Transverse colon (tissue), 3 donors: ENCODE results near the gene TNRC18.

Source experiments
- EP300 ChIP-seq: sonication (generic); formaldehyde crosslinking; IDR thresholded peaks from one replicate; pipeline ENCODE4 v1.6.1; 2017; ENCODE audit warnings: antibody characterized with exemption, low read depth
- TF ChIP-seq, protein P1 (sequence below), 5 experiments: fragments of 200-600 bp in 3 of 5; fragments of 450-650 bp in 2 of 5; sonication (generic) in 3 of 5; IDR thresholded peaks; 1 replicate in 2 of 5; 2 replicates in 3 of 5; pipeline ENCODE4 v1.5.1; 2016 to 2017; ENCODE audit warnings: antibody characterized with exemption in 5 of 5, inconsistent platforms in 3 of 5, mild to moderate bottlenecking in 2 of 5, moderate library complexity in 1 of 5

GRCh38 chr7:5455581-5456219 lies 32.1 kb upstream of the TNRC18 start:
- TF ChIP-seq, protein P1, sequence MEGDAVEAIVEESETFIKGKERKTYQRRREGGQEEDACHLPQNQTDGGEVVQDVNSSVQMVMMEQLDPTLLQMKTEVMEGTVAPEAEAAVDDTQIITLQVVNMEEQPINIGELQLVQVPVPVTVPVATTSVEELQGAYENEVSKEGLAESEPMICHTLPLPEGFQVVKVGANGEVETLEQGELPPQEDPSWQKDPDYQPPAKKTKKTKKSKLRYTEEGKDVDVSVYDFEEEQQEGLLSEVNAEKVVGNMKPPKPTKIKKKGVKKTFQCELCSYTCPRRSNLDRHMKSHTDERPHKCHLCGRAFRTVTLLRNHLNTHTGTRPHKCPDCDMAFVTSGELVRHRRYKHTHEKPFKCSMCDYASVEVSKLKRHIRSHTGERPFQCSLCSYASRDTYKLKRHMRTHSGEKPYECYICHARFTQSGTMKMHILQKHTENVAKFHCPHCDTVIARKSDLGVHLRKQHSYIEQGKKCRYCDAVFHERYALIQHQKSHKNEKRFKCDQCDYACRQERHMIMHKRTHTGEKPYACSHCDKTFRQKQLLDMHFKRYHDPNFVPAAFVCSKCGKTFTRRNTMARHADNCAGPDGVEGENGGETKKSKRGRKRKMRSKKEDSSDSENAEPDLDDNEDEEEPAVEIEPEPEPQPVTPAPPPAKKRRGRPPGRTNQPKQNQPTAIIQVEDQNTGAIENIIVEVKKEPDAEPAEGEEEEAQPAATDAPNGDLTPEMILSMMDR (IDR thresholded peaks at IDR 0.05), result no peak
- TF ChIP-seq EP300, result no peak
